CD4-positive, alpha-beta T cell (primary cell): ENCODE measurements around the gene EPS8L3. TPM values are rescaled to one million over a fixed set of nuclear protein-coding genes. Genes with fewer than 3 reads are reported as not detected.

ENCODE experiments used
- ATAC-seq: fragments of 200-7000 bp; cut with Tn5 transposase; one replicate; pipeline ENCODE4 v1.10.0; 2022; ENCODE audit warnings: mild to moderate bottlenecking; ENCODE audit not compliant: poor library complexity
- CTCF ChIA-PET: fragments of 350-600 bp; sonication (Branson Sonifier 250); formaldehyde crosslinking; loops from one replicate; lab custom pipeline; 2021; ENCODE audit warnings: antibody characterized with exemption, inconsistent platforms; lab: Charles Lee
- POLR2A ChIA-PET: fragments of 350-600 bp; sonication (Branson Sonifier 250); formaldehyde crosslinking; loops from one replicate; lab custom pipeline; 2021; ENCODE audit warnings: antibody characterized with exemption, inconsistent platforms; lab: Charles Lee
- DNase-seq, 14 experiments: peaks; one replicate each; pipeline ENCODE4 v3.0.0-alpha.2; 2013 to 2020; ENCODE audit warnings: mixed read lengths in 2 of 14
- H3K27ac ChIP-seq, 2 donors: one replicate each; pipeline versions ENCODE4 v1.5.1 to v1.7.0; 2013; ENCODE audit warnings: low read length in 2 of 2, low read depth in 1 of 2, mild to moderate bottlenecking in 1 of 2
- H3K27me3 ChIP-seq, 2 experiments: 1 replicate in 1 of 2; 2 replicates in 1 of 2; pipeline versions ENCODE4 v1.6.1 to v1.7.0; 2013; ENCODE audit warnings: low read length in 2 of 2, control low read depth in 1 of 2, mild to moderate bottlenecking in 1 of 2, moderate library complexity in 1 of 2; ENCODE audit not compliant: insufficient read depth in 2 of 2, control insufficient read depth in 1 of 2
- H3K36me3 ChIP-seq: one replicate; pipeline ENCODE4 v1.6.1; 2013; ENCODE audit warnings: low read length, control low read depth; ENCODE audit not compliant: insufficient read depth
- H3K4me1 ChIP-seq: one replicate; pipeline ENCODE4 v1.6.1; 2013; ENCODE audit warnings: low read length, control low read depth; ENCODE audit not compliant: insufficient read depth
- H3K4me3 ChIP-seq: one replicate; pipeline ENCODE4 v1.5.1; 2013; ENCODE audit warnings: mild to moderate bottlenecking, low read length, moderate library complexity
- H3K9me3 ChIP-seq, 2 experiments: 1 replicate in 1 of 2; 2 replicates in 1 of 2; pipeline versions ENCODE4 v1.6.1 to v1.7.0; 2013; ENCODE audit warnings: low read length in 2 of 2, mild to moderate bottlenecking in 2 of 2, control low read depth in 1 of 2, moderate library complexity in 1 of 2; ENCODE audit not compliant: control insufficient read depth in 1 of 2, insufficient read depth in 1 of 2
- H3K27ac Mint-ChIP-seq: one replicate; pipeline ENCODE4 v1.8.0; 2020; ENCODE audit warnings: mixed read lengths
- H3K27me3 Mint-ChIP-seq: one replicate; pipeline ENCODE4 v1.8.0; 2021; ENCODE audit warnings: mixed read lengths
- H3K36me3 Mint-ChIP-seq: one replicate; pipeline ENCODE4 v1.8.0; 2021; ENCODE audit warnings: low read depth, mixed read lengths
- H3K4me1 Mint-ChIP-seq: one replicate; pipeline ENCODE4 v1.8.0; 2021; ENCODE audit warnings: low read depth, mixed read lengths
- H3K4me3 Mint-ChIP-seq: one replicate; pipeline ENCODE4 v1.8.0; 2020; ENCODE audit warnings: mild to moderate bottlenecking, mixed read lengths
- H3K9me3 Mint-ChIP-seq: one replicate; pipeline ENCODE4 v1.8.0; 2020; ENCODE audit warnings: mixed read lengths
- CTCF ChIP-seq: fragments of 200-600 bp; IDR thresholded peaks from one replicate; pipeline ENCODE4 v1.8.0; 2022; ENCODE audit warnings: antibody characterized with exemption, mild to moderate bottlenecking
- intact Hi-C, 2 experiments: fragments of 100-400 bp; cut with DNase I in 1 of 2; cut with micrococcal nuclease in 1 of 2; formaldehyde crosslinking; loops; one replicate each; pipeline versions ENCODE4 v1.15.1 to v1.9.0; 2023 to 2025; cut with DNase I, micrococcal nuclease
- total RNA-seq, 174 experiments: library from RNA in 2 of 174; stranded (reverse) in 2 of 174; gene quantifications; one replicate each; pipeline ENCODE4 v1.2.3 and lab custom pipeline; 2021 to 2026

Gene EPS8L3
- total RNA-seq, 2 experiments from 2014 or later = not detected

- H3K27me3 ChIP-seq = no peaks in the 10 kb centered on the region
- Mint-ChIP-seq H3K4me1 (peaks cover 6% of the 10 kb centered on the region), H3K4me3 (no peak overlapping the region), H3K9me3 (no peaks in the 10 kb centered on the region), H3K27ac (no peak overlapping the region), H3K36me3 (no peaks in the 10 kb centered on the region), H3K27me3 (no peaks in the 10 kb centered on the region)
- ChIA-PET CTCF (interaction anchor here (1.0 kb wide), 1 partner anchor 224 kb away, joined by 3 read pairs; no protein-coding TSS in a partner anchor), POLR2A (no interaction called here)
- no peak overlapping the region for H3K27ac ChIP-seq
- peaks cover 11% of the 10 kb centered on the region for H3K4me1 ChIP-seq
- DNase-seq (no peak), ATAC-seq (no peak)
- no peak for TF ChIP-seq CTCF
- no peaks in the 10 kb centered on the region for H3K9me3 ChIP-seq
- no peak overlapping the region for H3K4me3 ChIP-seq
- no peaks in the 10 kb centered on the region for H3K36me3 ChIP-seq
- intact Hi-C loops = loop anchor here (5.0 kb wide), 2 partner anchors 78 to 128 kb away; no protein-coding TSS in a partner anchor
Observed at GRCh38 chr1:109770331-109771095, 6.8 kb upstream of the EPS8L3 start.

GRCh38 chr1:109769330-109770078 lies 5.8 kb upstream of the EPS8L3 start:
- H3K9me3 ChIP-seq = no peaks in the 10 kb centered on the region
- no peaks in the 10 kb centered on the region for H3K27me3 Mint-ChIP-seq
- no peaks in the 10 kb centered on the region for H3K9me3 Mint-ChIP-seq
- no peak overlapping the region for H3K27ac Mint-ChIP-seq
- H3K4me1 ChIP-seq = peaks cover 11% of the 10 kb centered on the region
- ChIA-PET POLR2A (no interaction called here), CTCF (no interaction called here)
- H3K27ac ChIP-seq = no peak overlapping the region
- H3K4me3 Mint-ChIP-seq = no peak overlapping the region
- peaks cover 6% of the 10 kb centered on the region for H3K4me1 Mint-ChIP-seq
- intact Hi-C loops = loop anchor here (5.0 kb wide), 2 partner anchors 77 to 127 kb away; no protein-coding TSS in a partner anchor
- no peaks in the 10 kb centered on the region for H3K36me3 ChIP-seq
- no peak for DNase-seq
- H3K36me3 Mint-ChIP-seq = no peaks in the 10 kb centered on the region
- ATAC-seq = no peak
- no peak for TF ChIP-seq CTCF
- no peaks in the 10 kb centered on the region for H3K27me3 ChIP-seq
- no peak overlapping the region for H3K4me3 ChIP-seq

- Mint-ChIP-seq H3K27me3 (no peaks in the 10 kb centered on the region), H3K4me1 (peaks cover 4% of the 10 kb centered on the region), H3K27ac (no peak overlapping the region), H3K4me3 (no peak overlapping the region), H3K9me3 (no peaks in the 10 kb centered on the region), H3K36me3 (no peaks in the 10 kb centered on the region)
- Histone ChIP-seq H3K36me3 (no peaks in the 10 kb centered on the region), H3K4me1 (peaks cover 8% of the 10 kb centered on the region), H3K4me3 (no peak overlapping the region), H3K27ac (no peak overlapping the region), H3K9me3 (no peaks in the 10 kb centered on the region), H3K27me3 (no peaks in the 10 kb centered on the region)
- no peak for ATAC-seq
- DNase-seq = no peak
- POLR2A ChIA-PET = no interaction called here
- intact Hi-C loops = no loop called here
- CTCF ChIA-PET = no interaction called here
- no peak for TF ChIP-seq CTCF
Observed at GRCh38 chr1:109768820-109769219, 5.1 kb upstream of the EPS8L3 start.
